C4-2B (cell line): ENCODE measurements around the gene MRFAP1L1.

Experiments
- H3K27ac ChIP-seq: fragments of 450-650 bp; 2 replicates; pipeline ENCODE4 v1.5.1; 2017
- ZFX ChIP-seq: fragments of 450-650 bp; IDR thresholded peaks from 2 replicates; pipeline ENCODE4 v1.6.1; 2017
- TF ChIP-seq, protein P1 (sequence below): fragments of 450-650 bp; conservative IDR thresholded peaks from 2 replicates; pipeline ENCODE4 v1.5.1; 2017; ENCODE audit warnings: mild to moderate bottlenecking

Gene MRFAP1L1

GRCh38 chr4:6674500-6675149 lies 35.0 kb downstream of the MRFAP1L1 start:
- TF ChIP-seq, protein P1, sequence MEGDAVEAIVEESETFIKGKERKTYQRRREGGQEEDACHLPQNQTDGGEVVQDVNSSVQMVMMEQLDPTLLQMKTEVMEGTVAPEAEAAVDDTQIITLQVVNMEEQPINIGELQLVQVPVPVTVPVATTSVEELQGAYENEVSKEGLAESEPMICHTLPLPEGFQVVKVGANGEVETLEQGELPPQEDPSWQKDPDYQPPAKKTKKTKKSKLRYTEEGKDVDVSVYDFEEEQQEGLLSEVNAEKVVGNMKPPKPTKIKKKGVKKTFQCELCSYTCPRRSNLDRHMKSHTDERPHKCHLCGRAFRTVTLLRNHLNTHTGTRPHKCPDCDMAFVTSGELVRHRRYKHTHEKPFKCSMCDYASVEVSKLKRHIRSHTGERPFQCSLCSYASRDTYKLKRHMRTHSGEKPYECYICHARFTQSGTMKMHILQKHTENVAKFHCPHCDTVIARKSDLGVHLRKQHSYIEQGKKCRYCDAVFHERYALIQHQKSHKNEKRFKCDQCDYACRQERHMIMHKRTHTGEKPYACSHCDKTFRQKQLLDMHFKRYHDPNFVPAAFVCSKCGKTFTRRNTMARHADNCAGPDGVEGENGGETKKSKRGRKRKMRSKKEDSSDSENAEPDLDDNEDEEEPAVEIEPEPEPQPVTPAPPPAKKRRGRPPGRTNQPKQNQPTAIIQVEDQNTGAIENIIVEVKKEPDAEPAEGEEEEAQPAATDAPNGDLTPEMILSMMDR = peak; percentile 73
- TF ChIP-seq ZFX = no peak
- peak overlapping the region; percentile 95 for H3K27ac ChIP-seq

DNA sequence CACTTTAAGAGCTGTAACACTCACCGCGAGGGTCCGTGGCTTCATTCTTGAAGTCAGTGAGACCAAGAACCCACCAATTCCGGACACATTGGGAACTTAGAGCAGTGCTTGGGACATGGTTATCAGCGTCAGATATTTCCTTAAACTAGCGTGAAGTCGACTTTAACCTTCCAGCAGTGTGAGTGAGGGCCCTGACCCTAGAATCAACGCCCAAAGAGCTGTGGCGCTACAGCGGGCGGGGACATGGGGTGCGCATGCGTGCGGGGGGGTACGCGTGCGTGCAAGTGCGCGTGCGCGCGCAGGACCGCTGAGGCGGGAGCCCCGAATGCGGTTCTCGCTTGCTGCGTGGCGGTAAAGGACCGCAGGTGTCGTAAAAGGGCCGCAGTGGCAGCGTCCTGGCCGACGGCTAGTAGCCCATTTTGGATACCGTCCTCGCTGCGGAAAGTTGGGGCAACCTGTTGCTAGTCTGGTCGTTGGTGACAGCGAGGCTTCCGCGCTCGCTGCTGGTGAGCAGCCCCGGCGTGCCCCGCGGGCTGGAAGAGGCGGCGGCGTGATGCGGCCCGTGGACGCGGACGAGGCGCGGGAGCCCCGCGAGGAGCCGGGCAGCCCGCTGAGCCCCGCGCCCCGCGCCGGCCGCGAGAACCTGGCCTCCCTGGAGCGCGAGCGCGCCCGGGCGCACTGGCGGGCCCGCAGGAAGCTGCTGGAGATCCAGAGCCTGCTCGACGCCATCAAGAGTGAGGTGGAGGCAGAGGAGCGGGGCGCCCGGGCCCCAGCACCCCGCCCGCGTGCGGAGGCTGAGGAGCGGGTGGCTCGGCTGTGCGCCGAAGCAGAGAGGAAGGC lies 35.8 kb downstream of the MRFAP1L1 start:
- peak overlapping the region; percentile 95 for H3K27ac ChIP-seq
- TF ChIP-seq, protein P1 = no peak
- peak; percentile 63; the same call in 1 of the 2 replicates for TF ChIP-seq ZFX

GRCh38 chr4:6673191-6673659 lies 36.4 kb downstream of the MRFAP1L1 start:
- H3K27ac ChIP-seq = peak overlapping the region; percentile 95

- H3K27ac ChIP-seq = peak overlapping the region; percentile 95; the same call in 1 of the 2 replicates
Observed at GRCh38 chr4:6672541-6673190, 37.0 kb downstream of the MRFAP1L1 start.

DNA sequence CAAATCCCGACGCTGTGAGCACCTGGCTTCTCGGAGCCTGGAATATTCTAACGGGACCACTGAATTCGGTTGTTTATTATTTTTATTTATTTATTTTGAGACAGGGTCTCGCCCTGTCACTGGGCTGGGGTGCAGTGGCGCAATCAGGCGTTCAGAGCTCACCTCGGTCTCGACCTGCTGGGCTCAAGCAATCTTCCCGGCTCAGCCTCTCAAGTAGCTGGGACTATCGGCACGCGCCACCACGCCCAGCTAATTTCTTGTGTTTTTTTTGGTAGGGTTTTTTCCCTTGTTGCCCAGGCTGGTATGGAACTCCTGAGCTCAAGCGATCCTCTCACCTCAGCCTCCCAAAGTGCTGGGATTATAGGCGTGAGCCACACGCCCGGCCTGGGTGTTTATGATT lies 37.5 kb downstream of the MRFAP1L1 start:
- H3K27ac ChIP-seq = no peak overlapping the region; the same call in 1 of the 2 replicates
- TF ChIP-seq ZFX = no peak
- TF ChIP-seq, protein P1 = no peak

DNA sequence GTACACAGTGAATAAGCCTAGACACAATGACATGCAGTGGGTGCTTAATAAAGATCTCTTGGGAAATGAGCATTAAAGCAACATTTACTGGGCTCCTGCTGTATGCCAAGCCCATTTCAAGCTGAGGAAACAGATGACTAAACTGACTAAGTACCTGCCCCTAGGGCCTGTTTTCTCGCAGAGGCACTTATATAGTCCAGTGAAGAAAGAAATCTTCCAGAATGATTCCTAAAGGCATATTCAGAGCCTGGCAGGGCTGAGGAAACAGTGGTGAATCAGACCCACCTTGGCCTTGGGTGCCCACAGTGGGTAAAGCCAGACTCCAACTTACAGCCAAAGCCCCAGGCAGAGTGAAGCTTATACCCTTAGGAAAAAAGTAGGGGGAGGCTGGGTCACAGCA lies 38.0 kb downstream of the MRFAP1L1 start:
- TF ChIP-seq ZFX = no peak
- TF ChIP-seq, protein P1 = no peak
- no peak overlapping the region for H3K27ac ChIP-seq

DNA sequence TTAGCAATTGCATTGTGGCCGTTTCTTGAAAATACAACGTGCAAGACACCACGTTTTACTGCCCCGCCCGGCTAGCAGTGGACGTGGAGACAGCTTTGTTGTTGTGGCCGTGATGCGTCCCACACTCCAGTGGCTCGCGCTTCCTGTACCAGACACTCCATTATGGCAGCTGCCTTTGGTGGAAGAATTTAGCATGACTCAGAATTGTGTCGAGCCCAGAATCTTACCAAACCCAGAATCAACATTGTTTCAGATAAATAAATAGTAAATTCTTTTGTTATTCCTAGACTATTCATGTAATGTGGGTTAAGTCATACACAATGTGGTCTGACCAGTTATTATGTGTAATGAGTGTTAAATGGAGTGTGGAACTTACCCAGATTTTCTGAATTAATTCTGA lies 41.3 kb downstream of the MRFAP1L1 start:
- TF ChIP-seq ZFX = no peak
- TF ChIP-seq, protein P1 = no peak
- no peak overlapping the region for H3K27ac ChIP-seq

GRCh38 chr4:6665320-6665654 lies 44.4 kb downstream of the MRFAP1L1 start:
- H3K27ac ChIP-seq = no peak overlapping the region
- TF ChIP-seq, protein P1 = no peak
- TF ChIP-seq ZFX = no peak
